Measurements from ENCODE around the gene FOXD3.
"Not testable (repeated sequence)": the region's sequence is repeated elsewhere in the genome, so short reads cannot be mapped to it uniquely, and the experiment has no call there.

Gene FOXD3

GRCh38 chr1:63321066-63321784 is 1.1 kb upstream of the FOXD3 start:
- DNase-seq (ENCODE audit: low read depth, low spot score) = no peak

- DNase-seq (ENCODE audit: low read depth, low spot score) = no peak
These were observed 618 bp upstream of the FOXD3 start for GRCh38 chr1:63321785-63322113.

- no peak for DNase-seq (ENCODE audit: low read depth, low spot score)
These were observed 837 bp downstream of the FOXD3 start for GRCh38 chr1:63322944-63323864.

- DNase-seq (ENCODE audit: low read depth, low spot score) = no peak
These were observed 1.8 kb downstream of the FOXD3 start for GRCh38 chr1:63323865-63324778.

GRCh38 chr1:63324779-63325119 is 2.4 kb downstream of the FOXD3 start:
- DNase-seq (ENCODE audit: low read depth, low spot score) = no peak

- no peak for DNase-seq (ENCODE audit: low read depth, low spot score)
These were observed 3.1 kb downstream of the FOXD3 start for GRCh38 chr1:63325279-63325985.

- no peak for DNase-seq (ENCODE audit: low read depth, low spot score)
These were observed 3.7 kb downstream of the FOXD3 start for GRCh38 chr1:63326106-63326472.

GRCh38 chr1:63326473-63327380 is 4.4 kb downstream of the FOXD3 start:
- no peak for DNase-seq (ENCODE audit: low read depth, low spot score)

GRCh38 chr1:63327417-63328054 is 5.2 kb downstream of the FOXD3 start:
- DNase-seq (ENCODE audit: low read depth, low spot score) = peak; percentile 77

- no peak for DNase-seq (ENCODE audit: low read depth, low spot score)
These were observed 5.8 kb downstream of the FOXD3 start for GRCh38 chr1:63328122-63328521.

- no peak for DNase-seq (ENCODE audit: low read depth, low spot score)
These were observed 6.4 kb downstream of the FOXD3 start for GRCh38 chr1:63328781-63329180.

- no peak for DNase-seq (ENCODE audit: low read depth, low spot score)
These were observed 7.4 kb downstream of the FOXD3 start for GRCh38 chr1:63329621-63330330.

GRCh38 chr1:63330331-63330916 is 8.1 kb downstream of the FOXD3 start:
- DNase-seq (ENCODE audit: low read depth, low spot score) = no peak

GRCh38 chr1:63342402-63342801 is 20.0 kb downstream of the FOXD3 start:
- DNase-seq (ENCODE audit: low read depth, low spot score) = no peak

- no peak for DNase-seq (ENCODE audit: low read depth, low spot score)
These were observed 21.6 kb downstream of the FOXD3 start for GRCh38 chr1:63343922-63344321.

GRCh38 chr1:63350320-63350719 is 28.0 kb downstream of the FOXD3 start:
- DNase-seq (ENCODE audit: low read depth, low spot score) = no peak

GRCh38 chr1:63352736-63353135 is 30.4 kb downstream of the FOXD3 start:
- DNase-seq (ENCODE audit: low read depth, low spot score) = no peak

GRCh38 chr1:63356234-63356633 is 33.9 kb downstream of the FOXD3 start:
- not testable (repeated sequence) for DNase-seq (ENCODE audit: low read depth, low spot score)

- DNase-seq (ENCODE audit: low read depth, low spot score) = no peak
These were observed 37.2 kb downstream of the FOXD3 start for GRCh38 chr1:63359561-63359960.
